Gastroesophageal sphincter (tissue), 4 donors: ENCODE measurements around the gene NELFCD. TPM values are rescaled to one million over a fixed set of nuclear protein-coding genes. Genes with fewer than 3 reads are reported as not detected.

ENCODE experiments used
- ATAC-seq: fragments of 150-250 bp; one replicate; pipeline ENCODE4 v1.9.1; 2016; ENCODE audit warnings: mild to moderate bottlenecking, moderate library complexity
- H3K27ac ChIP-seq, 4 donors: fragments of 200-600 bp; sonication (generic) in 3 of 4; 1 replicate in 3 of 4; 2 replicates in 1 of 4; pipeline ENCODE4 v1.5.1; 2016 to 2019
- H3K27me3 ChIP-seq: fragments of 200-600 bp; sonication (generic); one replicate; pipeline ENCODE4 v1.5.1; 2019
- H3K36me3 ChIP-seq, 2 donors: fragments of 200-600 bp; sonication (generic); one replicate each; pipeline ENCODE4 v1.5.1; 2019; ENCODE audit warnings: control low read depth in 1 of 2
- H3K4me1 ChIP-seq, 3 donors: fragments of 200-600 bp; sonication (generic); 1 replicate in 2 of 3; 2 replicates in 1 of 3; pipeline ENCODE4 v1.5.1; 2016 to 2019; ENCODE audit warnings: control low read depth in 2 of 3
- H3K4me3 ChIP-seq, 2 donors: fragments of 200-600 bp; sonication (generic); one replicate each; pipeline ENCODE4 v1.5.1; 2019; ENCODE audit warnings: mild to moderate bottlenecking in 1 of 2, moderate library complexity in 1 of 2
- H3K9me3 ChIP-seq, 3 donors: fragments of 200-600 bp; sonication (generic); one replicate each; pipeline ENCODE4 v1.5.1; 2017 to 2019; ENCODE audit warnings: control low read depth in 2 of 3
- EP300 ChIP-seq: sonication (generic); formaldehyde crosslinking; IDR thresholded peaks from one replicate; pipeline ENCODE4 v1.6.1; 2017; ENCODE audit warnings: antibody characterized with exemption, mild to moderate bottlenecking
- POLR2A ChIP-seq, 2 donors: fragments of 450-650 bp; IDR thresholded peaks; one replicate each; pipeline ENCODE4 v1.6.1; 2017; ENCODE audit warnings: antibody characterized with exemption in 2 of 2, mild to moderate bottlenecking in 2 of 2, moderate library complexity in 1 of 2
- POLR2AphosphoS5 ChIP-seq: sonication (generic); formaldehyde crosslinking; IDR thresholded peaks from one replicate; pipeline ENCODE4 v1.6.1; 2017; ENCODE audit warnings: antibody characterized with exemption
- WGBS, 2 donors: methylation state at CpG; one replicate each; pipeline ENCODE4 v1.1.5; 2018; ENCODE audit warnings: low coverage in 1 of 2; 5-methylcytosine and 5-hydroxymethylcytosine counted together
- total RNA-seq, 4 donors: library from RNA; depleted of rRNA; stranded (reverse); fragments of >200 nt; gene quantifications; one replicate each; pipeline ENCODE4 v1.1.0, GENCODE V29; 2016
- TF ChIP-seq, protein P1 (sequence below), 4 experiments: fragments of 200-600 bp in 2 of 4; fragments of 450-650 bp in 2 of 4; sonication (generic) in 1 of 4; IDR thresholded peaks; one replicate each; pipeline ENCODE4 v1.5.1; 2017 to 2019; ENCODE audit warnings: antibody characterized with exemption in 4 of 4, mild to moderate bottlenecking in 2 of 4, moderate library complexity in 2 of 4

The NELFCD gene
- total RNA-seq, 4 donors from 2014 or later, result 26.5 to 48.6 (median 36.1) TPM

DNA sequence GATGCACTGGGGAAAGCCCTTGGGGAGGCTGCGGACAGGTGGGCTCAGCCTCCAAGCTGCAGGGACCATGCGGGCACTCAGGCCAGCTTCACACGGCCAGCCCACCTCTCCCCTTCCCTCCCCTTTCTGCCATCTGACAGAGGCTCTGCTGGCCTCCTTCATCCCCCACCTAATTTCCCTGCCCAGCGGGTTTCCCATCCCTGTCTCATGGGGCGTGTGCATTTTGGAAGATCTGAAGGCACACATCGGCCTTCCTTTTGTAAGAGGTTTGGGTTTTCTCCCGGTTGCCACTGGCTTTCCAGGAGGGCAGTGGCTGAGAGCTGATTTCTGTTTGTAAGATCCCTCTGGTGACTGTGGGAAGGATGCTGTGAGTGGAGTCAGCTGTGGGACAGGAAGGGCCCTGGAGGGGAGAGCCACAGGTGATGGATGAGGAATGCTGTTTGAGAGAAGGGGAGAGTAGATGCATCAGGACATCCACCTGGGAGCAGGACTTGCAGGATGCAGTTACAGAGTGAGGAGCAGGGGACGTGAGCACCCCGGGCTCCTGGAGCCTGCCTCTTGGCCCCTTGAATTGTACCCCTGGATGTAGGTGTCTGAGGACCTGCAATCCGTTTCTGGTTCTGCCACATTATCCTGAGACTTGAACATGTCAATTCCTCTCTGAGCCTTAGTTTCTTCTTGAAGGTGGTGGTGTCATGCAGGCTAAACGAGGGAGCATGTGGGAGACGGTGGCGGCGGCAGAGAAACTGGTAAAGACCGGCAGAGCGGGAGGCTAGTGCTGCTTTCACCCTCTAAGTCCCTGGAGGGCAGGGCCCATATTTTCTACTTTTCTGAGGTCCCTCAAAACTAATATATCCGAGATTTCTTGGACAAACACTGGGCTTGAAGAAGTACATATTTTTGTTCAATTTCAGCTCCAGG, 32.2 kb downstream of the NELFCD start:
- Histone ChIP-seq H3K9me3 (no peaks in the 10 kb centered on the region), H3K4me1 (no peaks in the 10 kb centered on the region), H3K4me3 (no peak overlapping the region), H3K27ac (no peak overlapping the region), H3K27me3 (no peaks in the 10 kb centered on the region), H3K36me3 (peaks cover 0 to 7% of the 10 kb centered on the region in 2 donors)
- TF ChIP-seq POLR2AphosphoS5 (no peak), EP300 (no peak), POLR2A (IDR thresholded peaks at IDR 0.05) (no peak)
- TF ChIP-seq, protein P1, sequence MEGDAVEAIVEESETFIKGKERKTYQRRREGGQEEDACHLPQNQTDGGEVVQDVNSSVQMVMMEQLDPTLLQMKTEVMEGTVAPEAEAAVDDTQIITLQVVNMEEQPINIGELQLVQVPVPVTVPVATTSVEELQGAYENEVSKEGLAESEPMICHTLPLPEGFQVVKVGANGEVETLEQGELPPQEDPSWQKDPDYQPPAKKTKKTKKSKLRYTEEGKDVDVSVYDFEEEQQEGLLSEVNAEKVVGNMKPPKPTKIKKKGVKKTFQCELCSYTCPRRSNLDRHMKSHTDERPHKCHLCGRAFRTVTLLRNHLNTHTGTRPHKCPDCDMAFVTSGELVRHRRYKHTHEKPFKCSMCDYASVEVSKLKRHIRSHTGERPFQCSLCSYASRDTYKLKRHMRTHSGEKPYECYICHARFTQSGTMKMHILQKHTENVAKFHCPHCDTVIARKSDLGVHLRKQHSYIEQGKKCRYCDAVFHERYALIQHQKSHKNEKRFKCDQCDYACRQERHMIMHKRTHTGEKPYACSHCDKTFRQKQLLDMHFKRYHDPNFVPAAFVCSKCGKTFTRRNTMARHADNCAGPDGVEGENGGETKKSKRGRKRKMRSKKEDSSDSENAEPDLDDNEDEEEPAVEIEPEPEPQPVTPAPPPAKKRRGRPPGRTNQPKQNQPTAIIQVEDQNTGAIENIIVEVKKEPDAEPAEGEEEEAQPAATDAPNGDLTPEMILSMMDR (IDR thresholded peaks at IDR 0.05), result no peak
- WGBS, 2 donors, result 80 to 85% methylated on average over 12 to 17 of the region's 17 CpGs
- ATAC-seq, result no peak

DNA sequence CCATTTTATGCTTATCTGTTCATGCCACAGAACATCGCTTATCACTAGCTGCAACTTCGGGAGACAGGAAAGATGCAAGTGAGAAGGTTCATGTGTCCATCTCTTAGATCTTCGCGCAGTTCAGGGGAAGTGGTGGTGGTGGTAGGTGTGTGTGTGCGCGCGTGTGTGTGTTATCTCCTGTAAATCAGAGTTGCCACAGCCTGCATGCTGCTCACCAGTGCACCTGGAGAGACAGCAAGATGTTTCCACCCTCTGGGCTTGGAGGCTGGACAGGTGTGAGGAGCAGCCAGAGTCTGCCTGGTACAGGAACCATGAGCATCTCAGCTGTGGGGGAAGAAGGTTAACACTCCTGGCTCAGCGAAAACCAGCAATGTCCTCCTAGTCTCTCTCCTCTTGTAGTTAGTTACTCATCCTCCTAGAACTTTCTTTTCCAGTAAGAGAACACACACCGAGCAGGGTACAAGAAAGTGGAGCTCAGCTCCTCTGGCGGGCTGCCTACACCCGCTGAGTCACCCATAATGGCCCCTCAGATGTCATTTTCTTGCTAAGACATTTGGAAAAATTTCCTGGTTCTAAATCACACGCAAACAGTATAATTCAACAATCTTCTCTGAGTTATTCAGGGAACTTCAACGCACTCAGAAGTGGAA, 33.0 kb downstream of the NELFCD start:
- no peaks in the 10 kb centered on the region for H3K27me3 ChIP-seq
- no peak for ATAC-seq
- no peak overlapping the region for H3K27ac ChIP-seq
- TF ChIP-seq, protein P1 (IDR thresholded peaks at IDR 0.05), result no peak
- TF ChIP-seq POLR2A (IDR thresholded peaks at IDR 0.05) (no peak), EP300 (no peak), POLR2AphosphoS5 (no peak)
- 77 to 86% methylated on average over 1 to 10 of the region's 13 CpGs for WGBS, 2 donors
- no peaks in the 10 kb centered on the region for H3K9me3 ChIP-seq
- no peaks in the 10 kb centered on the region for H3K4me1 ChIP-seq
- H3K4me3 ChIP-seq, result no peak overlapping the region
- peaks cover 0 to 7% of the 10 kb centered on the region in 2 donors for H3K36me3 ChIP-seq

DNA sequence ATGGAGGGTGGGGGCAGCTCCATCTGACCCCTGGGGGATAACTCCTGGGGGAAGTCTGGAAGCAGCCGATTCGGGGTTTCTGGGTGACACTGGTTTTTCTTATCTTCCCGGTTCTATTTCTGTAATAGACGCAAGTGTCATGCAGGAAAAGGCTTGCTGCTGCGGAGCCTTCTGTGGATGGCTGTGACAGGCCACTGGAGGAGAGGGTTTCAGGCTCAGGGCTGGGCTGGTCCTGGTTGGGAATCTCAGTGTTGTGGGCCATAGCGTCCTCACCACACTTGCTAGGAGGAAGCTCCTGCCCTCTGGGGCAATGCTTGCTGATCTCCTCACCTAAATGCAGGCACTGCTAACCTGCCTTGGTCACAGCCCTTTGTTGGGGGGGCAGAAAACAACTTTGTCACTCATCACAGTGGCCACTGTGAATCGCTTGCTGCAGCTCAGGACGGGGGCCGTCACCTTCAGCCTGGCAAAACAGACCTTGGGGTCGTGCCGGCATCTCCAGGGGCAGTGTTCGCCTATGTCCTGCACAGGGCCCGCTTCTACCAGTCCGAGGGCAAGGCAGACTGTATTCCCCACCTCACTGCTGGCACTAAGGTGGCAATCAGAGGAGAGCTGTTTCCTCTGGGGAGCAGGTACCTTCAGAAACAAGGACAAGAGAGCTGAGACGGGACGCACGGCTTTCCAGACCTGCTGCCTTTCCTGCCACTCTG, 33.8 kb downstream of the NELFCD start:
- Histone ChIP-seq H3K36me3 (peaks cover 0 to 7% of the 10 kb centered on the region in 2 donors), H3K4me3 (no peak overlapping the region), H3K27me3 (no peaks in the 10 kb centered on the region), H3K27ac (no peak overlapping the region), H3K9me3 (no peaks in the 10 kb centered on the region), H3K4me1 (no peaks in the 10 kb centered on the region)
- TF ChIP-seq EP300, result no peak
- TF ChIP-seq POLR2A (IDR thresholded peaks at IDR 0.05), result no peak
- no peak for TF ChIP-seq POLR2AphosphoS5
- TF ChIP-seq, protein P1 (IDR thresholded peaks at IDR 0.05), result no peak
- WGBS, 2 donors, result 67 to 88% methylated on average over 1 to 5 of the region's 17 CpGs
- ATAC-seq, result no peak

DNA sequence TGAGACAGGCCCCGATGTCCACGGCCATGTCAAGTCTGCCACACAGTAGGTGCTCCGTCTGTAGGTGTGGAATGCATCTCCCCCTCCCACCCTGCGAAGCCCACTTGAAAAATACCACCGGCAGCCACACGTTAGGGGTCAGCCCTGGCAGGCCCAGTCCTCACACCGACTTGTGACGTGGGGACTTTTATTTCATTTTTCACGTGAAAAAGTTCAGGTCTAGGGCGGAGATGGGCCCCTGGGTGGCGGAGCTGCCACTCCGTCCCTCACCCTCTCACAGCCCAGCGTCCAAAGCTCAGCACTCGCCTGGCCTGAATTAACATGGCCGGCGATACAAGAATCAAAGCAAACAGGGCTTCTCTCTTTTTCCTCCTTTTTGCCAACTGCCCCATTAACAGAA, 34.4 kb downstream of the NELFCD start:
- 80 to 83% methylated on average over 2 to 4 of the region's 16 CpGs for WGBS, 2 donors
- no peaks in the 10 kb centered on the region for H3K4me1 ChIP-seq
- no peaks in the 10 kb centered on the region for H3K27me3 ChIP-seq
- H3K4me3 ChIP-seq, result no peak overlapping the region
- no peak for ATAC-seq
- no peaks in the 10 kb centered on the region for H3K9me3 ChIP-seq
- peaks cover 0 to 7% of the 10 kb centered on the region in 2 donors for H3K36me3 ChIP-seq
- H3K27ac ChIP-seq, result no peak overlapping the region
- TF ChIP-seq, protein P1 (IDR thresholded peaks at IDR 0.05), result no peak
- TF ChIP-seq EP300, result no peak
- TF ChIP-seq POLR2AphosphoS5, result no peak
- TF ChIP-seq POLR2A (IDR thresholded peaks at IDR 0.05), result no peak
